Mesenchymal stem cell (in vitro differentiated cells and primary cell): ENCODE measurements around the gene SLC25A21.
"Not testable (repeated sequence)": the region's sequence is repeated elsewhere in the genome, so short reads cannot be mapped to it uniquely, and the experiment has no call there.

Experiments
- DNase-seq: peaks from one replicate; pipeline ENCODE4 v3.0.0-alpha.2; 2013
- H2AFZ ChIP-seq: one replicate; pipeline ENCODE4 v1.6.1; 2013; ENCODE audit warnings: low read depth, mild to moderate bottlenecking, control low read depth, inconsistent platforms, low read length, moderate library complexity
- H2AK5ac ChIP-seq: 2 replicates; pipeline ENCODE4 v1.6.1; 2013; ENCODE audit warnings: low read length, moderate library complexity, mild to moderate bottlenecking, inconsistent platforms; ENCODE audit not compliant: severe bottlenecking
- H2BK120ac ChIP-seq: one replicate; pipeline ENCODE4 v1.6.1; 2013; ENCODE audit warnings: low read depth, mild to moderate bottlenecking, inconsistent platforms, low read length, moderate library complexity
- H2BK12ac ChIP-seq, 2 experiments: one replicate each; pipeline ENCODE4 v1.6.1; 2013; ENCODE audit warnings: inconsistent platforms in 2 of 2, low read length in 2 of 2, mild to moderate bottlenecking in 2 of 2, moderate library complexity in 2 of 2, control low read depth in 1 of 2
- H2BK15ac ChIP-seq: one replicate; pipeline ENCODE4 v1.6.1; 2013; ENCODE audit warnings: mild to moderate bottlenecking, low read depth, inconsistent platforms; ENCODE audit not compliant: poor library complexity, severe bottlenecking
- H2BK5ac ChIP-seq: 2 replicates; pipeline ENCODE4 v1.6.1; 2013; ENCODE audit warnings: low read depth, mild to moderate bottlenecking, low read length, control low read depth, inconsistent platforms; ENCODE audit not compliant: poor library complexity, severe bottlenecking
- H3K14ac ChIP-seq, 2 experiments: one replicate each; pipeline ENCODE4 v1.6.1; 2013; ENCODE audit warnings: inconsistent platforms in 2 of 2, low read length in 2 of 2, control low read depth in 1 of 2, mild to moderate bottlenecking in 1 of 2, moderate library complexity in 1 of 2
- H3K18ac ChIP-seq, 2 experiments: one replicate each; pipeline ENCODE4 v1.6.1; 2013; ENCODE audit warnings: inconsistent platforms in 2 of 2, low read length in 2 of 2, control low read depth in 1 of 2, low read depth in 1 of 2, mild to moderate bottlenecking in 1 of 2
- H3K23ac ChIP-seq, 2 experiments: one replicate each; pipeline ENCODE4 v1.6.1; 2013; ENCODE audit warnings: inconsistent platforms in 2 of 2, low read length in 2 of 2, mild to moderate bottlenecking in 2 of 2, moderate library complexity in 2 of 2, control low read depth in 1 of 2
- H3K27ac ChIP-seq: 2 replicates; pipeline ENCODE4 v1.5.1; 2013; ENCODE audit warnings: mild to moderate bottlenecking, moderate library complexity, low read length, control low read depth, inconsistent platforms; ENCODE audit not compliant: poor library complexity, severe bottlenecking
- H3K27me3 ChIP-seq, 2 experiments: 2 replicates each; pipeline versions ENCODE4 v1.6.1 to v1.7.0; 2013; ENCODE audit warnings: low read length in 2 of 2, mild to moderate bottlenecking in 2 of 2, moderate library complexity in 2 of 2, control low read depth in 1 of 2, inconsistent platforms in 1 of 2; ENCODE audit not compliant: control insufficient read depth in 1 of 2, insufficient read depth in 1 of 2
- H3K36me3 ChIP-seq, 2 experiments: 2 replicates each; pipeline versions ENCODE4 v1.6.1 to v1.7.0; 2013; ENCODE audit warnings: low read length in 2 of 2, control low read depth in 1 of 2, inconsistent platforms in 1 of 2, low read depth in 1 of 2, mild to moderate bottlenecking in 1 of 2; ENCODE audit not compliant: insufficient read depth in 2 of 2, control insufficient read depth in 1 of 2
- H3K4ac ChIP-seq, 2 experiments: one replicate each; pipeline ENCODE4 v1.6.1; 2013; ENCODE audit warnings: inconsistent platforms in 2 of 2, low read length in 2 of 2, mild to moderate bottlenecking in 2 of 2, moderate library complexity in 2 of 2, control low read depth in 1 of 2, low read depth in 1 of 2
- H3K4me1 ChIP-seq: 2 replicates; pipeline ENCODE4 v1.6.1; 2013; ENCODE audit warnings: low read depth, low read length, control low read depth; ENCODE audit not compliant: control insufficient read depth, insufficient read depth
- H3K4me2 ChIP-seq: 2 replicates; pipeline ENCODE4 v1.6.1; 2013; ENCODE audit warnings: low read length, mild to moderate bottlenecking, inconsistent platforms; ENCODE audit not compliant: poor library complexity, severe bottlenecking
- H3K4me3 ChIP-seq, 2 experiments: 2 replicates each; pipeline versions ENCODE4 v1.5.1 to v1.7.0; 2013; ENCODE audit warnings: low read length in 2 of 2, mild to moderate bottlenecking in 2 of 2, control low read depth in 1 of 2, low read depth in 1 of 2; ENCODE audit not compliant: insufficient read depth in 1 of 2
- H3K79me1 ChIP-seq: replicated peaks from 2 replicates; pipeline ENCODE4 v1.6.1; 2013; ENCODE audit warnings: mild to moderate bottlenecking, control low read depth, low read length, inconsistent platforms; ENCODE audit not compliant: poor library complexity, severe bottlenecking
- H3K9ac ChIP-seq: 2 replicates; pipeline ENCODE4 v1.7.0; 2013; ENCODE audit warnings: mild to moderate bottlenecking, low read length, moderate library complexity
- H3K9me3 ChIP-seq: 2 replicates; pipeline ENCODE4 v1.7.0; 2013; ENCODE audit warnings: mild to moderate bottlenecking, low read length; ENCODE audit not compliant: control insufficient read depth
- H4K8ac ChIP-seq: one replicate; pipeline ENCODE4 v1.6.1; 2013; ENCODE audit warnings: inconsistent platforms, mild to moderate bottlenecking, low read length, moderate library complexity
- H4K91ac ChIP-seq: one replicate; pipeline ENCODE4 v1.6.1; 2013; ENCODE audit warnings: mild to moderate bottlenecking, low read length, inconsistent platforms
- WGBS: methylation state at CpG from one replicate; pipeline ENCODE4 v1.1.7; 2013; ENCODE audit warnings: mixed read lengths; 5-methylcytosine and 5-hydroxymethylcytosine counted together

The SLC25A21 gene

GRCh38 chr14:36900846-36901245, 271.6 kb downstream of the SLC25A21 start:
- WGBS, result 100% methylated on average over 1 of the region's 2 CpGs
- no peaks in the 10 kb centered on the region for H3K79me1 ChIP-seq
- H2BK120ac ChIP-seq, result no peak overlapping the region
- H3K9ac ChIP-seq, result no peak overlapping the region
- no peaks in the 10 kb centered on the region for H3K36me3 ChIP-seq
- no peaks in the 10 kb centered on the region for H3K9me3 ChIP-seq
- H3K4me3 ChIP-seq, result no peak overlapping the region
- no peaks in the 10 kb centered on the region for H3K27me3 ChIP-seq
- H4K8ac ChIP-seq, result no peak overlapping the region
- H3K23ac ChIP-seq, result no peak overlapping the region
- H3K27ac ChIP-seq, result no peak overlapping the region
- H3K4me1 ChIP-seq, result no peaks in the 10 kb centered on the region
- H3K4ac ChIP-seq, result no peak overlapping the region
- H3K18ac ChIP-seq, result no peak overlapping the region
- no peak overlapping the region for H2AK5ac ChIP-seq
- H3K4me2 ChIP-seq, result no peak overlapping the region
- no peak for DNase-seq
- H3K14ac ChIP-seq, result no peak overlapping the region
- H2AFZ ChIP-seq, result no peak overlapping the region
- no peak overlapping the region for H2BK12ac ChIP-seq
- H4K91ac ChIP-seq, result no peak overlapping the region
- no peak overlapping the region for H2BK15ac ChIP-seq
- no peak overlapping the region for H2BK5ac ChIP-seq

- not testable (repeated sequence) for H3K27ac ChIP-seq, H2BK5ac ChIP-seq, H3K14ac ChIP-seq, H3K27me3 ChIP-seq, DNase-seq, H3K9ac ChIP-seq, H2BK15ac ChIP-seq, H2BK12ac ChIP-seq, H3K4me1 ChIP-seq, H3K4ac ChIP-seq, H3K4me2 ChIP-seq, H4K8ac ChIP-seq, H3K23ac ChIP-seq, H2AFZ ChIP-seq, H3K9me3 ChIP-seq, H4K91ac ChIP-seq, H2BK120ac ChIP-seq, H2AK5ac ChIP-seq, H3K36me3 ChIP-seq, H3K18ac ChIP-seq, H3K79me1 ChIP-seq, H3K4me3 ChIP-seq
- no CpG with 5 or more reads among the region's 2 CpGs for WGBS
Observed at GRCh38 chr14:36896300-36896699, 276.1 kb downstream of the SLC25A21 start.

GRCh38 chr14:36884049-36884448, 288.4 kb downstream of the SLC25A21 start:
- Histone ChIP-seq H2BK5ac (no peak overlapping the region), H3K18ac (no peak overlapping the region), H2BK15ac (no peak overlapping the region), H3K4ac (no peak overlapping the region), H3K36me3 (no peaks in the 10 kb centered on the region), H4K8ac (no peak overlapping the region), H3K4me1 (no peaks in the 10 kb centered on the region), H3K9ac (no peak overlapping the region), H3K79me1 (no peaks in the 10 kb centered on the region), H3K27me3 (no peaks in the 10 kb centered on the region), H3K9me3 (peaks cover 13% of the 10 kb centered on the region), H3K4me3 (no peak overlapping the region), H3K14ac (no peak overlapping the region), H2BK120ac (no peak overlapping the region), H3K23ac (no peak overlapping the region), H2AK5ac (no peak overlapping the region), H4K91ac (no peak overlapping the region), H3K4me2 (no peak overlapping the region), H3K27ac (no peak overlapping the region), H2AFZ (no peak overlapping the region), H2BK12ac (no peak overlapping the region)
- 80% methylated on average over 2 of the region's 2 CpGs for WGBS
- DNase-seq, result no peak

DNA sequence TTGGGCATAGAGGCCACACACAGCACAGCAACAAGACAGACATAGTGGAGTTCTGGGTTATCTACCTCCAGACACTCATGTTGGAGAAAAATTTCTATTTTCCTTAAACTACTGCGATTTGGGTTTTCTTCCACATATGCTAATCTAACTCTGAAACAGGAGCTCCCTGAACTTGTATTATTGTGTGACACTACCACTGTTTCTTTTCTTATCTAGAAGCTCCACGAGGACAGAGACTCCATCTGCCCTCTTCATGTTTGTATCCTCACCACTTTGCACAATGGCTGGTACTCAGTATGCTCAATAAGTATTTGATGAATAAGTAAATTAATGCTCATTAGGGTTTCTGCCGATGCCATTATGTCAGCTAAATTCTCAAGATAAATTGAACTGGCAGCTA, 292.1 kb downstream of the SLC25A21 start:
- Histone ChIP-seq H2BK120ac (no peak overlapping the region), H2BK15ac (no peak overlapping the region), H3K27ac (peak overlapping the region; percentile 38), H3K4me2 (no peak overlapping the region), H2AK5ac (no peak overlapping the region), H3K9me3 (peaks cover 12% of the 10 kb centered on the region), H4K91ac (no peak overlapping the region), H3K27me3 (no peaks in the 10 kb centered on the region), H3K18ac (no peak overlapping the region), H3K79me1 (no peaks in the 10 kb centered on the region), H3K4ac (no peak overlapping the region), H2BK5ac (no peak overlapping the region), H3K9ac (no peak overlapping the region), H4K8ac (no peak overlapping the region), H3K4me1 (no peaks in the 10 kb centered on the region), H3K14ac (no peak overlapping the region), H3K23ac (no peak overlapping the region), H2BK12ac (no peak overlapping the region), H3K4me3 (no peak overlapping the region), H2AFZ (no peak overlapping the region), H3K36me3 (no peaks in the 10 kb centered on the region)
- 75% methylated on average over 2 of the region's 3 CpGs for WGBS
- DNase-seq, result no peak
